Retinal pigment epithelial cell (primary cell): Measurements from ENCODE around the gene LAMB1.
"Not testable (repeated sequence)": the region's sequence is repeated elsewhere in the genome, so short reads cannot be mapped to it uniquely, and the experiment has no call there.

Source experiments
- DNase-seq: peaks from one replicate; pipeline ENCODE4 v3.0.0-alpha.2; 2010; ENCODE audit warnings: low read depth
- H3K4me3 ChIP-seq: 2 replicates; pipeline ENCODE4 v1.5.1; 2011; ENCODE audit warnings: mild to moderate bottlenecking, low read length, control low read depth, moderate library complexity
- TF ChIP-seq, protein P1 (sequence below): conservative IDR thresholded peaks from 2 replicates; pipeline ENCODE4 v1.5.1; 2011; ENCODE audit warnings: low read depth, low read length, control low read depth, inconsistent platforms

The LAMB1 gene

DNA sequence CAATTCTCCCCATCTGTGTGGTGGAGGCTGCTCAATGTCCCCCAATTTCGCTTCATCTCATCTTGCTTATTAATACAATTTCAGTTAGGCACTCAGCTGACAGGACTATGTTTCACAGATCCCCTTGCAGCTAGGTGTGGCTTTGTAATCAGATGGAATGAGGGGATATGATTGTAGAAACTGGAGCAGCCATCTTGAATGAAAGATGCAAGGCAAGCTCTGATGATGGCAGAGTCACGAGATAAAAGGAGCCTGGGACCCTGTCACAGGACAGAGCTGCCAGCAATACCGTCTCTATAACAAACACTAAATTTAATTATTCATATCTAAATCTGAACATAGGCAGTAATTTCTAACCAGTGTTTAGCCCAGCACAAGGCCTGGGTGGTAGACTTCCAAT lies 113.0 kb downstream of the LAMB1 start:
- no peak overlapping the region for H3K4me3 ChIP-seq
- DNase-seq, result no peak
- TF ChIP-seq, protein P1, sequence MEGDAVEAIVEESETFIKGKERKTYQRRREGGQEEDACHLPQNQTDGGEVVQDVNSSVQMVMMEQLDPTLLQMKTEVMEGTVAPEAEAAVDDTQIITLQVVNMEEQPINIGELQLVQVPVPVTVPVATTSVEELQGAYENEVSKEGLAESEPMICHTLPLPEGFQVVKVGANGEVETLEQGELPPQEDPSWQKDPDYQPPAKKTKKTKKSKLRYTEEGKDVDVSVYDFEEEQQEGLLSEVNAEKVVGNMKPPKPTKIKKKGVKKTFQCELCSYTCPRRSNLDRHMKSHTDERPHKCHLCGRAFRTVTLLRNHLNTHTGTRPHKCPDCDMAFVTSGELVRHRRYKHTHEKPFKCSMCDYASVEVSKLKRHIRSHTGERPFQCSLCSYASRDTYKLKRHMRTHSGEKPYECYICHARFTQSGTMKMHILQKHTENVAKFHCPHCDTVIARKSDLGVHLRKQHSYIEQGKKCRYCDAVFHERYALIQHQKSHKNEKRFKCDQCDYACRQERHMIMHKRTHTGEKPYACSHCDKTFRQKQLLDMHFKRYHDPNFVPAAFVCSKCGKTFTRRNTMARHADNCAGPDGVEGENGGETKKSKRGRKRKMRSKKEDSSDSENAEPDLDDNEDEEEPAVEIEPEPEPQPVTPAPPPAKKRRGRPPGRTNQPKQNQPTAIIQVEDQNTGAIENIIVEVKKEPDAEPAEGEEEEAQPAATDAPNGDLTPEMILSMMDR, result no peak

DNA sequence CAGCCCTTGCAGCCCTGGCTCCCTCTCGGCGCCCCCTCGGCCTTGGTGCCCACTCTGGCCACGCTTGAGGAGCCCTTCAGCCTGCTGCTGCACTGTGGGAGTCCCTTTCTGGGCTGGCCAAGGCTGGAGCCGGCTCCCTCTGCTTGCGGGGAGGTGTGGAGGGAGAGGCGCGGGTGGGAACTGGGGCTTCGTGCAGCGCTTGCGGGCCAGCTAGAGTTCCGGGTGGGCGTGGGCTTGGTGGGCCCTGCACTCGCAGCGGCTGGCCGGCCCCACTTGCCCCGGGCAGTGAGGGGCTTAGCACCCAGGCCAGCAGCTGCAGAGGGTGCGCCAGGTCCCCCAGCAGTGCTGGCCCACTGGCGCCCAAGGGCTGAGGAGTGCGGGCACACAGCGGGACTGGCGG lies 115.1 kb downstream of the LAMB1 start:
- not testable (repeated sequence) for H3K4me3 ChIP-seq, DNase-seq

DNA sequence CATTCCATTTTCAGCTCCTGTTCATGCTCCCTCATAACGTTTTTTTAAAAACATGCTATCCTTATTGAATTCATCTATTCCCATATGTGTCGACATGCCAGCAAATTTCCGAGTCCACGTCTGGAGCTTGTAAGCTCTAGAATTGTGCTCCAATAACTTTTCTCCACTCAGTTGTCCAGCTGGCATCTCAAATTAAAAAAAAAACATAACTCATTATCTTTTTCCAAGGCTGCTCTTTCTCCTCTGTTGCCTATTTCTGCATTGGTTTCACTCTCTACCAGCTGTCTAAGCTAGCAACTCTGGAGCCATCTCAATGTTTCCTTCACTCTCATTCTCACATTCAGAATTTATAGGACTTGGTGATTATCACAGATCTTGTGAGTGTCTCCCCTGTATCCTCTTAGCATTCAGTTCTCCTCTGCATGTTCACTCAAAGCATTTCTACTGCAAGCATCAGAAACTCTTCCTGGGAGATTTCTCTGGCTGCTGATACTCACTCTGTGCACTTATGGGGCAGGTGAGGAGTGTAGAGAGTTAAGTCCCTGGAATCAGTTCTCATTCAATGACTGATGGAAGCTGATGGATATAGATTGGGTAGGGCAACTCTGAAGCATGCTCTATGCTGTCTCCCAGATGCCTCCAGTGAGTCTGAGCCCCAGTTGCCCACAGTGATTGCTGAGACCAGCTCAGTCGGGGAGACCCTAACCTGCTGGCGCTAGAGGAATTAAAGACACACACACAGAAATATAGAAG lies 118.7 kb downstream of the LAMB1 start:
- H3K4me3 ChIP-seq, result no peak overlapping the region
- TF ChIP-seq, protein P1, result no peak
- DNase-seq, result no peak

DNA sequence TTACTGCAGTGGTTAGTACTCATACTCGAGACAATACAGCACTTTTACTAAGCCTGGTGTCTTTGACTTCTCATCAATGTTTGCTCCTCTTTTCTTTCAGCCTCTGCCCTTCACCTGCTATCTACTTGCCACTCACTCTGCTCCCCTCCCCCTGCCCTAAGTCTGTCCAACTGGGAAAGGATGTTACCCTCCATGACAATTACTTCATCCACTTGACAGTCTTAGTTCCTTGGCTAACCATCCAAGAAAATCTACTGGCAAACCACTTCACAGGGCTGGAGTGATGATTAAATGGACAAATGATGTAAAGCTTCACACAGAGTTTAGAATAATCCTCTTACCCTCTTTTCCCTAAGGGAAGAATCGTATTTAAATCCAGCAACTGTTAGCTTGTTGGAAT lies 120.2 kb downstream of the LAMB1 start:
- TF ChIP-seq, protein P1, result no peak
- no peak overlapping the region for H3K4me3 ChIP-seq
- DNase-seq, result no peak

DNA sequence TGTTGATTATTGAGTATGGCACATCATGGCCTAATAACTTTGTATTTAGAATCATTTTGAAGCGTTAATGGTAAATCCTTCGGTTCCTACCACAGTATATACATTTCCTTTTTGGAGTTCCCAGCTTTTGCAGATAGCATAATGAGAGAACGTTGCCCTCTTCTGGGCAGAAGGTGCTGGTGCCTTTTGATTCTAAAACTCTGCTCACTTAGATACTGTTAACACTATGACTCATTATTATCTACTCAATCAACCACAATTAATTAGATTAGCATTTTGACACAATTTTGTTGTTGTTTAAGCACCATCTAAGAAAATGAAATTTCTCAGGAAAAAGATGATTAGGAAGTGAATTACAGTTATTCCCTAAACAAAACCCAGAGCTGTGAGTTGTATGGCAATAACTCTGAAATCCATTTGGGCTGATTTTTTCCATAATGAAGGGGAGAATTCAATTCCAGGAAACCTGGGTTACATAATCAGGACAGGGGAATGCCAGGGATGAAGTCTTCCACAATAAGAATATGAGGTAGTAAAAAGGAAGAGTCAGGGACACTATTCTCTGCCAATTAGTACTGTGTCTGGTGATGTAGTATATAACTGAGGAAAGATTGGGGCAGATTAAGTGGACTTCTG lies 123.4 kb downstream of the LAMB1 start:
- TF ChIP-seq, protein P1, result peak; percentile 86
- DNase-seq, result peak; percentile 60

DNA sequence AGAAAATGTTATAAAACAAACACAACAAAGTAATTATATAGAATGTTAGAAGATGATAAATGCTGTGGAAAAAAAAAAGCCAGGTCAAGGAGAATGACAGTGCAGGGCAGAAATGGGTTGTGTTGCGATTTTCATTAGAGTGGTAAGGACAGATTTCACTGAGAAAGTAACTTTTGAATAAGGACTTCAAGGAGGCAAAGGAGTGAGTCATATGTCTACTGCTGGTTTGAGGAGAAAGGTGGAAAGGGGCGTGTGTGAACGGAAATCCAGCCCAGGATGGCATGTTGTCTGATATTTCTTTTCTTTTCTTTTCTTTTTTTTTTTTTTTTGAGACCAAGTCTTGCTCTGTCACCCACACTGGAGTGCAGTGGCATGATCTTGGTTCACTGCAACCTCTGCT lies 124.3 kb downstream of the LAMB1 start:
- TF ChIP-seq, protein P1, result no peak
- no peak overlapping the region for H3K4me3 ChIP-seq
- DNase-seq, result no peak

More for the DNA sequence above, 123.4 kb downstream of the LAMB1 start:
- no peak overlapping the region for H3K4me3 ChIP-seq

DNA sequence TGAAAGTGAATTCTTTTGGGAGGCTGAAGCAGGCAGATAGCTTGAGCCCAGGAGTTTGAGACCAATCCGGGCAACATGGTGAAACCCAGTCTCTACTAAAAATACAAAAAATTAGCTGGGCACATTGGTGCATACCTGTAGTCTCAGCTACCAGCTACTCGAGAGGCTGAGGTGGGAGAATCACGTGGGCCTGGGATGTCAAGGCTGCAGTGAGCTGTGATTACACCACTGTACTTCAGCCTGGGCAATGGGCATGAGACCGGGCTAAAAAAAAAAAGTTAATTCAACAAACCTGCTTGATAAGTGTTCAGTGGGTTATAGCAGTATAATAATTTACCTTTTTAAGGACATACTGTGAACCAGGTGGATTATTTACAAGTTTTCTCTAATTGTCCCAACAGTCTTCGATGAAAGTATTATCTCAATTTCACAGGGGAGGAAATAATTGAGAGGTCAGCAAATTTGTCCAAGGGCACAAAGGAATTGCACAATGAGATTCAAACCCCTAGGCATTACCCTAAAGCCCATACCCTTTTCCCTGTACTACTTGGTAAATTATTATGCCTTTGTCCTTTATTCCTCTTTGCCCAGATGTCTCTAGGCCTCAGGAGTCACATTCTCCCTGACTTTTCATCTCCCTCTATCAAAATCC lies 125.1 kb downstream of the LAMB1 start:
- H3K4me3 ChIP-seq, result no peak overlapping the region
- DNase-seq, result no peak
- TF ChIP-seq, protein P1, result no peak
